ENCODE data around the gene BCAS3.
"Not testable (repeated sequence)": the region's sequence is repeated elsewhere in the genome, so short reads cannot be mapped to it uniquely, and the experiment has no call there.

BCAS3 gene

DNA sequence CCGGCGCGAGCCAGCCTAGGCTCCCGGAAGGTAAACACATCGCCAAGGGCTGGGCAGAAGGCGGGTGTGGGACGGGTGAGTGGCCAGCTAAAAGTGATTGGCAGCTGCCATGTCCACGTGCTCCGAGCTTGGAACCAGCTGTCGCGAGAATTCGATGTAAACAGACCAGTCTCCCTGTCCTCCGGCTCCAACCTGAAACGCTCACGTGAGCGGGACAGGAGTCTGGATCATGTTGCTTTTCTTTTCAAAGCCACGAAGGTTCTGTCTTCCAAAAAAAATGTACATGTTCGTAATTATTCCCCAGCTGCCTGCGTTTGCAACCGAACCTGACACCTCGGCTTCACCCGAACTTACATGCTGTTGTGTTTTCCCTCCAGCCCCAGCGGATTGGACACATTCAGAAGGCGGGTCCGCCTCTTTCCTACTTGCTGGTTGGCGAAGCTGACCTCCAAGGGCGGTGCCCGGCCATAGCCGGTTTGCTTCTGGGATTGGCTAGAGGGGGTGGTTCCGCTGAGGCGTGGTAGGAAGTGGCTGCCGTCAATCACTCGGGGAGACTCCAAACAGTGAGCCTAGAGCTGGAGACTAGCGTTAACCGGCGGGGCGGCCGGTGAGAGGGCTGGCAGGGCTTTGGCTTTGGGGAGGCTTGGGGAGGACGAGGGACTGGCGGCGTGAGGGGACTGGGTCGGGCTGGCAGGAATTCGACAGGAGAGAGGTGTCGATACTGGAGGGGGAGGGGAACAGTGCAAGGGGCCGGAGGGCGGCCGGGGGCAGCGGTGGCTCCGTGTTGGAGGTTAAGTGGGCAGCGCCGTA, at the start of gene BCAS3:
BCAS3 (plus strand) TSS at position 544 of the 810 bp plus-strand sequence.
- peak; percentile 98 for DNase-seq (ENCODE audit: low spot score)

DNA sequence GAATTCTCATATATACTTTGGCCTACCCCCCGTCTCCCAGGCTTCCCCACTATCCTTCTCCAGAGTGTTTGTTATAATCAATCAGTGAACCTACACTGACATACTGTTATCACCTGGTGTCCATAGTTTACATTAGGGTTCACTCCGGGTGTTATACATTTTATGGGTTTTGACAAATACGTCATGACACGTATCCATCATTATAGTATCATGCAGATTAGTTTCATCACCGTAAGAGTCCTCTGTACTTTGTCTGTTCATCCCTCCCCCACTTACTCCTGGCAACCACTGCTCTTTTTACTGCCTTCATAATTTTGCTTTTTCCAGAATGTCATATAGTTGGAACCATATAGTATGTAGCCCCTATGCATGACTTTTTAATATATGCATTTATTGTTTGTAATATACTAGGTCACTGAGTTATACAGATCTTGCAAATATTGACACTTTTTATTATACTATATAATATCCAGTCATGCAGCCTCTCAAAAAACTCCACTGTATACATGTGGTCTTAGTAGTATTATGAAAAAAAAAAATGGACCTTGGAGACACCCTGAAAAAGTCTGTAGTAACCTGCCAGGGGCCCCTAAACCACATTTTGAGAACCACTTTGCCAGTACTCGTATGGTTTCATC, 49.3 kb upstream of the BCAS3 start:
- DNase-seq (ENCODE audit: low spot score), result no peak

GRCh38 chr17:60629120-60629519, 48.5 kb upstream of the BCAS3 start:
- DNase-seq (ENCODE audit: low spot score), result no peak

GRCh38 chr17:60630352-60630751, 47.3 kb upstream of the BCAS3 start:
- DNase-seq (ENCODE audit: low spot score), result no peak

DNA sequence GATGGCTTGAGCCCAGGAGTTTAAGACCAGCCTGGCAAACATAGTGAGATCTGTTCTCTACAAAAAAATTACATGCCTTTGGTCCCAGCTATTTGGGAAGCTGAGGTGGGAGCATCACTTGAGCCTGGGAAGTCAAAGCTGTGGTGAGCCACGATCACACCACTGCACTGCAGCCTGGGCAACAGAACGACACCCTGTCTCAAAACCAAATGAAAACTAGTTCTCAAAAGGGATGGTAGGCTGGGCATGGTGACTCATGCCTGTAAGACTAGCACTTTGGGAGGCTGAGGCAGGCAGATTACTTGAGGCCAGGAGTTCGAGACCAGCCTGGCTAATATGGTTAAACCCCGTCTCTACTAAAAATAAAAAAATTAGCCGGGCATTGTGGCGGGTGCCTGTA, 46.5 kb upstream of the BCAS3 start:
- no peak for DNase-seq (ENCODE audit: low spot score)

DNA sequence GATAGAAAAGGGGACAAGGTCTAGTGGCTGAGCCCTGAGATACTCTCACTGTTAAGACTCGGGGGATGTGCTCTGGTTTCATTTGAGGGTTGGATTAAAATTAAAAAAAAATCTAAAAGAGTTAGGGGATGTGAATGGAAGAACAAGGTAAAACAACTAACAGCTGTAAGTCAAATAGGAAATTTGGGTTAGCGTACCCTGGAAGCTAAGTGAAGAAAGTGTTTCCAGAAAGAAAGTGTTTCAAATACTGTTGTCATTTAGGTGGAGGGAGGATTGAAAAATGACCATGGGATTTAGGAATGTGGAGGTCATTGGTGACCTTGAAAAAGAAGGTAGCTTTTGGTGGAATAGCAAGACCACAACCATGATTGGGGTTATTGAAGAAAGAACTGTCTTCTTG, 40.0 kb upstream of the BCAS3 start:
- no peak for DNase-seq (ENCODE audit: low spot score)

GRCh38 chr17:60639019-60639330, 38.7 kb upstream of the BCAS3 start:
- no peak for DNase-seq (ENCODE audit: low spot score)

GRCh38 chr17:60640503-60640902, 37.1 kb upstream of the BCAS3 start:
- no peak for DNase-seq (ENCODE audit: low spot score)

GRCh38 chr17:60641126-60641525, 36.5 kb upstream of the BCAS3 start:
- DNase-seq (ENCODE audit: low spot score), result no peak

- DNase-seq (ENCODE audit: low spot score), result peak; percentile 58
Observed at GRCh38 chr17:60641810-60642220, 35.8 kb upstream of the BCAS3 start.

- DNase-seq (ENCODE audit: low spot score), result no peak
Observed at GRCh38 chr17:60645918-60646523, 31.6 kb upstream of the BCAS3 start.

GRCh38 chr17:60646701-60647100, 30.9 kb upstream of the BCAS3 start:
- no peak for DNase-seq (ENCODE audit: low spot score)

DNA sequence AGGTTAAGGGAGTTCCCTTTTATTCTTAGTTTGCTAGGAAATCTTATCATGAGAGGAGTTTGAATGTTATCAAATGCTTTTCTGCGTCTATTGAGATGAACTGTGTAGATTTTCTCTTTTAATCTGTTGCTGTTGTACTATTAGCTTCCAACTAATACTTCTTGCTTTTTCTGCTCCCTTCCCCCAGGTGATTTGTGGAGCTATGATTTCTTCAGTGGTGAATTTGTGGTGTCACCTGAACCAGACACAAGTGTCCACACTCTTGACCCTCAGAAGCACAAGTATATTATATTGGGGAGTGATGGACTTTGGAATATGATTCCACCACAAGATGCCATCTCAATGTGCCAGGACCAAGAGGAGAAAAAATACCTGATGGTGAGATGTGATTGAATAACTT, 29.9 kb upstream of the BCAS3 start:
- no peak for DNase-seq (ENCODE audit: low spot score)

DNA sequence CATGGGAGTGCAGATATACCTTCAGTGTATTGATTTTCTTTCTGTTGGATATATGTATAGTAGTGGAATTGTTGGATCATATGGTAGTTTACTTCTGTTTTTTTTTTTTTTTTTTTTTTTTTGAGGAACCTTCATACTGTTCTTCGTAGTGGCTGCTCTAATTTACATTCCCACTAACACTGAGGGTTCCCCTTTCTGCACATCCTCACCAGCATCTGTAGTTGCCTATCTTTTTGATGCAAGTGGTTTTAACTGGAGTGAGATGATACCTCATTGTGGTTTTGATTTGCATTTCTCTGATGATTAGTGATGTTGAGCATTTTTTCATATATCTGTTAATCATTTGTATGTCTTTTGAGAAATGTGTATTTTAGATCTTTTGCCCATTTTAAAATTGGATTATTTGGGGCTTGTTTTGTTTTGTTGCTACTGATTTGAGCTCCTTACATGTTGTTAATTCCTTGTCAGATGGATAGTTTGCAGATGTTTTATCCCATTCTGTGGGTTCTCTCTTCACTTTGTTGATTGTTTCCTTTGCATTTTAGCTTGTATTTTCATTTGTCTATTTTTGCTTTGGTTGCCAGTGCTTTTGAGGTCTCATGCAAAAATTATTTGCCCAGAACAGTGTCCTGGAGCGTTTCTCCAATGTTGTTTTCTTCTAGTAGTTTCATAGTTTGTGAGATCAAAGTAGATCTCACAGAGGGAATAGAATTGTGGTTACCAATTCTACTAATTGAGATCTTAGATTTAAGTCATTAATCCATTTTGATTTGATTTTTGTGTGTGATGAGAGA, 25.0 kb upstream of the BCAS3 start:
- no peak for DNase-seq (ENCODE audit: low spot score)

GRCh38 chr17:60653569-60653968, 24.1 kb upstream of the BCAS3 start:
- DNase-seq (ENCODE audit: low spot score), result no peak

- DNase-seq (ENCODE audit: low spot score), result no peak
Observed at GRCh38 chr17:60656499-60656898, 21.2 kb upstream of the BCAS3 start.

- no peak for DNase-seq (ENCODE audit: low spot score)
Observed at GRCh38 chr17:60659156-60659555, 18.5 kb upstream of the BCAS3 start.

- DNase-seq (ENCODE audit: low spot score), result no peak
Observed at GRCh38 chr17:60661489-60661888, 16.2 kb upstream of the BCAS3 start.

DNA sequence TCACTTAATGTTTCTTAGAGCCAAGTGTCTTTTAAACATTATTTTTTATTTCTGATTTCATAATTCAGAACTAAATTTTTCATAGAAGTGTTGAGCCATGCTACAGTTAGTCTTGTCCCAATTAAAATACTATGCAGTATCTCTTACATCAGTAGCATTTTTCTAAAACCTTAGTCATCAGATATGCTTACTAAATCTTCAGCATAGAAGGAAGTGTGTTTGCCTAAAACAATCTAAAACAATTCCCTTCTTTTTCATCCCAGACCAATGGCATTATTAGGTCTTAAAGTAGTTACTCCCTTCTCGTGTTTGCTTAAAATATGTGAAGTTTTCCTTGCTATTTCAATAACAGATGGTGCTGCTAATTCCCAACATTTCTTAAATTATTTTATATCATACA, 13.6 kb upstream of the BCAS3 start:
- DNase-seq (ENCODE audit: low spot score), result no peak

DNA sequence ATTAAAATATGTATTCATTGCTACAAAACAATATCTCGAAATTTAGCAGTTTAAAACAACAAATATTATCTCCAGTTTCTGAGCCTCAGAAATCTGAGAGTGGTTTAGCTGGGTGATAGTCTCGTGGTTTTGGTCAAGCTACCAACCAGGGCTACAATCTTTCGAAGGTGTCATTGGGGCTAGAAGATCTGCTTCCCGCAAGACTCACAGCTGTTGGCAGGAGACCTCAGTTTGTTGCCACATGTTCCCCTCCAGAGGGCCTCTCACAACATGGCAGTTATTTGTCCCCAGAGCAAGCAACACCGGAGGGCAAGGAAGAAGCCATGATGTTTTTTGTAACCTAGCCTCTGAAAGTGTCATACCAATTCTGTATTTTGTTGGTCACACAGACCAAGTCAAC, 12.0 kb upstream of the BCAS3 start:
- DNase-seq (ENCODE audit: low spot score), result no peak

- not testable (repeated sequence) for DNase-seq (ENCODE audit: low spot score)
Observed at GRCh38 chr17:60668741-60669140, 8.9 kb upstream of the BCAS3 start.

DNA sequence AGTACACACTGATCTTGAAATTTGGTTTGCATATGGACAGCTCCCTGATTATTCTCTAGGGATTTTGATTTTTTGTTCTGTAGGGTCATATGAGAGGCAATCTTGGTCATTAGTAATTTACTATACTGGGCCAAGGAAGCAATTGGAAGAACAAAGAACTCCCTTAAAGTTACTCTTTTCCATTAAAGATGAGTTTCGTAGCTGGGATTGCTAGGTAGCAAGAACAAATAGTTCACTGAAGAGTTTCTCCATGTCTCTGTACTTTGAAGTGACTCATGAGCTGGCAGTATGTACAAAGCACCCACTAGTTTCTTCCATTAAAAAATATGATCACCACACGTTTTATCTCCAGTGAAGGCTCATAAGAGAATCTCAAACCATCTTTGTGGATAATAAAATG, 6.2 kb upstream of the BCAS3 start:
- no peak for DNase-seq (ENCODE audit: low spot score)

- not testable (repeated sequence) for DNase-seq (ENCODE audit: low spot score)
Observed at GRCh38 chr17:60674637-60675036, 3.0 kb upstream of the BCAS3 start.

Data from CD4-positive, alpha-beta T cell treated with Interleukin-15 for 4 hours (primary cell).